Glutamatergic neuron (in vitro differentiated cells): Measurements from ENCODE around the gene ITGB4. TPM values are rescaled to one million over a fixed set of nuclear protein-coding genes. Genes with fewer than 3 reads are reported as not detected.
"Not testable (repeated sequence)": the region's sequence is repeated elsewhere in the genome, so short reads cannot be mapped to it uniquely, and the experiment has no call there.

ENCODE experiments used
- DNase-seq: peaks from one replicate; pipeline ENCODE4 v3.0.0; 2022
- H3K27ac Mint-ChIP-seq: one replicate; pipeline ENCODE4 v1.8.0; 2020; ENCODE audit warnings: mild to moderate bottlenecking, mixed read lengths, inconsistent platforms; ENCODE audit not compliant: unreplicated experiment
- H3K27me3 Mint-ChIP-seq: one replicate; pipeline ENCODE4 v1.8.0; 2020; ENCODE audit warnings: mild to moderate bottlenecking, moderate library complexity, mixed read lengths, inconsistent platforms; ENCODE audit not compliant: unreplicated experiment
- H3K36me3 Mint-ChIP-seq: one replicate; pipeline ENCODE4 v1.8.0; 2020; ENCODE audit warnings: mild to moderate bottlenecking, mixed read lengths, inconsistent platforms; ENCODE audit not compliant: unreplicated experiment
- H3K4me1 Mint-ChIP-seq: one replicate; pipeline ENCODE4 v1.8.0; 2020; ENCODE audit warnings: mild to moderate bottlenecking, low read depth, mixed read lengths, inconsistent platforms; ENCODE audit not compliant: unreplicated experiment
- H3K4me3 Mint-ChIP-seq: one replicate; pipeline ENCODE4 v1.8.0; 2020; ENCODE audit warnings: mild to moderate bottlenecking, mixed read lengths, inconsistent platforms; ENCODE audit not compliant: unreplicated experiment
- H3K9me3 Mint-ChIP-seq: one replicate; pipeline ENCODE4 v1.8.0; 2020; ENCODE audit warnings: mild to moderate bottlenecking, moderate library complexity, mixed read lengths, inconsistent platforms; ENCODE audit not compliant: unreplicated experiment
- total RNA-seq: library from RNA; stranded (reverse); fragmentation: NEBNext Ultra II Directional; extraction: Animal tissue kit (Norgen Biotek cat#: 25700); gene quantifications from one replicate; pipeline ENCODE4 v1.2.1, GENCODE V29; 2021; ENCODE audit not compliant: unreplicated experiment
- TF ChIP-seq, protein P1 (sequence below): fragments of 200-600 bp; sonication (generic); IDR thresholded peaks from one replicate; pipeline ENCODE4 v1.5.0; 2021; ENCODE audit not compliant: partially characterized antibody, unreplicated experiment

The ITGB4 gene
- total RNA-seq, 1 donor from 2014 or later: not detected

DNA sequence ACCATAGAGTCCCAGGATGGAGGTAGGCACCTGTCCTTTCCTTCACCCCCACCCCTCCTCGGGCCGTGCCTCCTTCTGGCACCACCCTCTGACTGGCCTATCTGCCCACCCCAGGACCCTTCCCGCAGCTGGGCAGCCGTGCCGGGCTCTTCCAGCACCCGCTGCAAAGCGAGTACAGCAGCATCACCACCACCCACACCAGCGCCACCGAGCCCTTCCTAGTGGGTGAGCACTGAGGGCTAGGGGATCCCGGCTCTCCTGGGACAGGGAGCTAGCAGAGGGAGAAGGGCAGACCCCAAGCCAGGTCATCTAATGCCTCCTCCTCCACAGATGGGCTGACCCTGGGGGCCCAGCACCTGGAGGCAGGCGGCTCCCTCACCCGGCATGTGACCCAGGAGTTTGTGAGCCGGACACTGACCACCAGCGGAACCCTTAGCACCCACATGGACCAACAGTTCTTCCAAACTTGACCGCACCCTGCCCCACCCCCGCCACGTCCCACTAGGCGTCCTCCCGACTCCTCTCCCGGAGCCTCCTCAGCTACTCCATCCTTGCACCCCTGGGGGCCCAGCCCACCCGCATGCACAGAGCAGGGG lies 35.9 kb downstream of the ITGB4 start:
- H3K4me1 Mint-ChIP-seq: peaks cover 6% of the 10 kb centered on the region
- peaks cover 8% of the 10 kb centered on the region for H3K9me3 Mint-ChIP-seq
- H3K27me3 Mint-ChIP-seq: peaks cover 7% of the 10 kb centered on the region
- H3K27ac Mint-ChIP-seq: no peak overlapping the region
- DNase-seq: no peak
- H3K36me3 Mint-ChIP-seq: no peaks in the 10 kb centered on the region
- H3K4me3 Mint-ChIP-seq: no peak overlapping the region
- TF ChIP-seq, protein P1, sequence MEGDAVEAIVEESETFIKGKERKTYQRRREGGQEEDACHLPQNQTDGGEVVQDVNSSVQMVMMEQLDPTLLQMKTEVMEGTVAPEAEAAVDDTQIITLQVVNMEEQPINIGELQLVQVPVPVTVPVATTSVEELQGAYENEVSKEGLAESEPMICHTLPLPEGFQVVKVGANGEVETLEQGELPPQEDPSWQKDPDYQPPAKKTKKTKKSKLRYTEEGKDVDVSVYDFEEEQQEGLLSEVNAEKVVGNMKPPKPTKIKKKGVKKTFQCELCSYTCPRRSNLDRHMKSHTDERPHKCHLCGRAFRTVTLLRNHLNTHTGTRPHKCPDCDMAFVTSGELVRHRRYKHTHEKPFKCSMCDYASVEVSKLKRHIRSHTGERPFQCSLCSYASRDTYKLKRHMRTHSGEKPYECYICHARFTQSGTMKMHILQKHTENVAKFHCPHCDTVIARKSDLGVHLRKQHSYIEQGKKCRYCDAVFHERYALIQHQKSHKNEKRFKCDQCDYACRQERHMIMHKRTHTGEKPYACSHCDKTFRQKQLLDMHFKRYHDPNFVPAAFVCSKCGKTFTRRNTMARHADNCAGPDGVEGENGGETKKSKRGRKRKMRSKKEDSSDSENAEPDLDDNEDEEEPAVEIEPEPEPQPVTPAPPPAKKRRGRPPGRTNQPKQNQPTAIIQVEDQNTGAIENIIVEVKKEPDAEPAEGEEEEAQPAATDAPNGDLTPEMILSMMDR: no peak

DNA sequence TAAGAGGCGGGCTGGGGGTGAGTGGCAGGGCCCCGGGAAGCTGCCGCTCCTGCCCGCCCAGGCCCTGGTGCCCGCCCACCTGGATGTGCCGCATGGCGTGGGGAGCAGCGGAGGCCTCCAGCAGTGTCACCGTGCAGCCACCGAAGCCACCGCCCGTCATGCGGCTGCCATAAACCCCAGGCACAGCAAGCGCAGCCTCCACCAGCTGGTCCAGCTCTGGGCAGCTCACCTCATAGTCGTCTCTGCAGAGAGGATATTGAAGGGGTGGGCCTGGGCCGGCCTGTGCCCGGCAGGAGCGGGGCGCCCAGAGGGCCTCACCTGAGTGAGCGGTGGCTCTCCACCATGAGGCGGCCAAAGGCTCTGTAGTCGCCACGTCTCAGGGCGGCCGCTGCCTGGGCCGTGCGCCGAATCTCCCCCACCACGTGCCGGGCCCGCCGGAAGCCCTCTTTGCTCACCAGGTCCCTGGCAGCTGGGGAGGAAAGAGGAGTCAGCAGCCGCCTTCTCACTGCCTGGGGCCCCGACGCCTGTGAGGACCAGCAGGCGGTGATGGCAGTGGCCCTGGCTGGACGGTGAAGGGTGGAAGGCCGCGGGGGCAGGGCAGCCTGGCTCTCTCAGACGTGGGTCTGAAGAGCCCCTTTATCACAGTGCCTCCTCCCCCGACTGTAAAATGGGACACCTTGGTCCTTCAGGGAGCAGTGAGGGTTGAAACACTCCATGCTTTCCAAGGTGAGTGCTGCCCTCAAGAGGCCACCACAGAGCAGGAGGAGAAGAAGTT lies 37.1 kb downstream of the ITGB4 start:
- no peak for DNase-seq
- H3K27ac Mint-ChIP-seq: no peak overlapping the region
- TF ChIP-seq, protein P1: no peak

DNA sequence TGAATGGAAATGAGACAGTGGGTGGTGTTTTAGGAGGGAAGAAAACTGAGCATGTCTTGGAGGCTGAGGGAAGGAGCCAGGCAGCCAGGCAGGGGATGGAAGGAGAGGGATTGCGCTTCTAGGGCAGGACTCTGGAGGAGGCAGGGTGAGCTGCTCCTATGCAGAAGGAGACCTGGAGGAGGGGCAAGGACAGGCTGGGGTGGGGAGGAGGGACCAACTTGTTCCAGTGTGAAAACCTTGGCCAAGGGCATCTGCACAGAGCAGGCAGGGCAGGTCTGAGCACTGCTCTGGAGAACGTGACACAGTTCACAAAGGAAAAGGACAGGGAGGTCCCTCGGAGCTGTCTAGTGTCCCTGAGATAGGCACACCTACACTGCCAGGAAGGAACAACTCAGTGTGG lies 38.2 kb downstream of the ITGB4 start:
- peaks cover 6% of the 10 kb centered on the region for H3K9me3 Mint-ChIP-seq
- H3K27me3 Mint-ChIP-seq: peaks cover 5% of the 10 kb centered on the region
- TF ChIP-seq, protein P1: no peak
- H3K4me1 Mint-ChIP-seq: peaks cover 6% of the 10 kb centered on the region
- no peaks in the 10 kb centered on the region for H3K36me3 Mint-ChIP-seq
- DNase-seq: no peak
- no peak overlapping the region for H3K4me3 Mint-ChIP-seq
- H3K27ac Mint-ChIP-seq: peak overlapping the region; percentile 17

More for the DNA sequence above, 37.1 kb downstream of the ITGB4 start:
- peaks cover 6% of the 10 kb centered on the region for H3K9me3 Mint-ChIP-seq
- H3K4me1 Mint-ChIP-seq: peaks cover 6% of the 10 kb centered on the region
- H3K27me3 Mint-ChIP-seq: peaks cover 5% of the 10 kb centered on the region
- H3K4me3 Mint-ChIP-seq: no peak overlapping the region
- H3K36me3 Mint-ChIP-seq: no peaks in the 10 kb centered on the region

DNA sequence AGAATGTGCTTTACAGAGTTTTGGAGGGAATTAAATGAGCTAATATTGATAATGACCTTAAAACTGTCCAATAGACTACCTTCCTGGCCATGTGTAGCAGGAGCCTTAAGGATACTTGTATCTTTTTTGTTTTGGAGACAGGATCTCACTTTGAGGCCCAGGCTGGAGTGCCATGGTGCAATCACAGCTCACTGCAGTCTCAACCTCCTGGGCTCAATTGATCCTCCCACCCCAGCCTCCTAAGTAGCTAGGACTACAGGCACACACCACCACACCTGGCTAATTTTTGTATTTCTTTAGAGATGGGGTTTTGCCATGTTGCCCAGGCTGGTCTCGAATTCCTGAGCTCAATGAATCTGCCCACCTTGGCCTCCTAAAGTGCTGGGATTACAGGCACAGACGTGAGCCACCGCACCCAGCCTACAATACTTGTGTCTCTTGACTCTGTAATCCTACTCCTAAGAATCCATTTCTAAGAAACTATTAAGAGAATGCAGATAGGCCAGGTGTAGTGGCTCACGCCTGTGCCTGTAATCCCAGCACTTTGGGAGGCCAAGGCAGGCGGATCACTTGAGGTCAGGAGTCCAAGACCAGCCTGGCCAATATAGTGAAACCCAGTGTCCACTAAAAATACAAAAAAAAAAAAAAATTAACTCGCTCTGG lies 38.9 kb downstream of the ITGB4 start:
- not testable (repeated sequence) for H3K4me1 Mint-ChIP-seq, H3K4me3 Mint-ChIP-seq, H3K9me3 Mint-ChIP-seq, DNase-seq, H3K36me3 Mint-ChIP-seq, H3K27ac Mint-ChIP-seq, H3K27me3 Mint-ChIP-seq

DNA sequence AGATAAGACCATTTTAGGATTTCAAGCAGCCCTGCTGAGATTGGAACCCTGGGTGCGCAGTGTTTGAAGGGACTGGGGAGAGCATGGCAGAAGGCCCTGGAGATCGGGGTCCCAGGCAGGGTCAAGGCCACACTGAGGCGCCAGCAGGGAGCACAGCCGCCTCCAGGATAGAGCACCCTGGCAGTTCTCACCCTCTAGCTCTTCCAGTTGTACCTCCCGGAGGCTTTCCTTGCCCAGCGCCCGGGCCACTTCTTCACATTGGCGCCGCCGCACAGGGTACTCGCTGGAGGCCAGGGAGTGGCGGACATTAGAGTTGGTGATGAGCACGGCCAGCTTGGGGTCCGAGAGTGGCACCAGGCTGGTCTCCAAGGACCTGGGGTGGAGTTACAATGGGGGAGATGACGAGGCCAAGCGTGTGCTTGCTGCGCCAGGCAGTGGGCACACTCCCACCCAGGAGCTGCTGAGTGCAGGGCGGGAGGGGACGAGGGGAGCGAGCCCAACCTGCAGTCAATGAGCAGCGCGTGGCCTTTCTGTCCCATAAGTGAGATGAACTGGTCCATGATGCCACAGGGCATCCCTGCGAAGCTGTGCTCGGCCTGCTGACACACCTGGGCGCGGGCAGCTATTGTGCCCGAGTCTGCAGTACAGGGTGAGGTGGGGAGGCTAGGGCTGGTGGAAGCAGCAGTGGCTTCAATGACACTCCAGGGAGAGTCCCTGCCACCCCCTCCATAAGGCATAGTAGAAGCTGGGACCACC lies 41.4 kb downstream of the ITGB4 start:
- TF ChIP-seq, protein P1: no peak
- H3K27ac Mint-ChIP-seq: no peak overlapping the region
- H3K36me3 Mint-ChIP-seq: no peaks in the 10 kb centered on the region
- peaks cover 6% of the 10 kb centered on the region for H3K27me3 Mint-ChIP-seq
- peak overlapping the region; percentile 32 for H3K4me3 Mint-ChIP-seq
- H3K9me3 Mint-ChIP-seq: peaks cover 1% of the 10 kb centered on the region
- no peak for DNase-seq
- H3K4me1 Mint-ChIP-seq: no peaks in the 10 kb centered on the region
